GM12892 (cell line): ENCODE results near the gene MAP3K21.

Experiments used
- POLR2A ChIP-seq: IDR thresholded peaks from 2 replicates; pipeline ENCODE4 v1.6.1; 2011; ENCODE audit warnings: low read depth, low read length, control low read depth
- TAF1 ChIP-seq: IDR thresholded peaks from 2 replicates; pipeline ENCODE4 v1.6.1; 2011; ENCODE audit warnings: low read depth, mild to moderate bottlenecking, control low read depth, low read length, borderline replicate concordance

GRCh38 chr1:233393926-233394680, 66.6 kb downstream of the MAP3K21 start:
- TF ChIP-seq TAF1 = no peak
- no peak for TF ChIP-seq POLR2A
